Measurements from ENCODE around the gene B9D1. TPM values are rescaled to one million over a fixed set of nuclear protein-coding genes. Genes with fewer than 3 reads are reported as not detected.

Gene B9D1
- total RNA-seq, 1 experiment from 2014 or later, result 11.5 TPM

GRCh38 chr17:19365833-19366636 is 3.5 kb upstream of the B9D1 start:
- H3K27ac Mint-ChIP-seq (ENCODE audit: unreplicated experiment), result no peak overlapping the region
- Histone ChIP-seq H3K9me3 (no peaks in the 10 kb centered on the region), H3K36me3 (ENCODE audit: control insufficient read depth, insufficient read depth, low read length) (no peaks in the 10 kb centered on the region), H3K27me3 (replicated peaks; ENCODE audit: control insufficient read depth, insufficient read depth, low read length) (no peaks in the 10 kb centered on the region), H3K4me1 (peaks cover 11% of the 10 kb centered on the region), H3K4me3 (ENCODE audit: low read depth, low read length) (no peak overlapping the region)
- no peak for DNase-seq
- H3K36me3 Mint-ChIP-seq (ENCODE audit: insufficient read depth, unreplicated experiment), result no peaks in the 10 kb centered on the region
- TF ChIP-seq CTCF (IDR thresholded peaks at IDR 0.05; ENCODE audit: insufficient read depth in 1 of 2, low read depth in 1 of 2, low read length in 1 of 2, severe bottlenecking in 1 of 2, unreplicated experiment in 1 of 2), result no peak
- H3K4me3 Mint-ChIP-seq (ENCODE audit: unreplicated experiment), result no peak overlapping the region
- no peaks in the 10 kb centered on the region for H3K27me3 Mint-ChIP-seq (ENCODE audit: insufficient read depth, unreplicated experiment)
- ChIA-PET CTCF (no interaction called here), POLR2A (interaction anchor here (0.6 kb wide), 1 partner anchor 27 kb away, joined by 3 read pairs; no protein-coding TSS in a partner anchor)
- H3K9me3 Mint-ChIP-seq (ENCODE audit: unreplicated experiment), result no peaks in the 10 kb centered on the region
- peaks cover 6% of the 10 kb centered on the region for H3K4me1 Mint-ChIP-seq (ENCODE audit: low read depth, unreplicated experiment)
- intact Hi-C loops (cut with micrococcal nuclease; ENCODE audit: unreplicated experiment), result no loop called here
- no TSS peak for BruUV-seq (replicated peaks)

- H3K4me3 ChIP-seq (ENCODE audit: low read depth, low read length), result no peak overlapping the region
- Mint-ChIP-seq H3K36me3 (ENCODE audit: insufficient read depth, unreplicated experiment) (no peaks in the 10 kb centered on the region), H3K9me3 (ENCODE audit: unreplicated experiment) (no peaks in the 10 kb centered on the region), H3K4me1 (ENCODE audit: low read depth, unreplicated experiment) (peaks cover 6% of the 10 kb centered on the region), H3K27ac (ENCODE audit: unreplicated experiment) (no peak overlapping the region), H3K4me3 (ENCODE audit: unreplicated experiment) (no peak overlapping the region), H3K27me3 (ENCODE audit: insufficient read depth, unreplicated experiment) (no peaks in the 10 kb centered on the region)
- ChIA-PET CTCF (interaction anchor here (1.7 kb wide), 1 partner anchor 12 kb away, joined by 10 read pairs; the partner anchor contains the start of gene MAPK7), POLR2A (interaction anchor here (0.6 kb wide), 1 partner anchor 26 kb away, joined by 3 read pairs; no protein-coding TSS in a partner anchor)
- intact Hi-C loops (cut with micrococcal nuclease; ENCODE audit: unreplicated experiment), result no loop called here
- DNase-seq, result peak in 1 of 2 experiments; percentile 12
- H3K4me1 ChIP-seq, result peaks cover 11% of the 10 kb centered on the region
- no peaks in the 10 kb centered on the region for H3K9me3 ChIP-seq
- BruUV-seq (replicated peaks), result no TSS peak
- no peaks in the 10 kb centered on the region for H3K27me3 ChIP-seq (replicated peaks; ENCODE audit: control insufficient read depth, insufficient read depth, low read length)
- no peaks in the 10 kb centered on the region for H3K36me3 ChIP-seq (ENCODE audit: control insufficient read depth, insufficient read depth, low read length)
- TF ChIP-seq CTCF (IDR thresholded peaks at IDR 0.05; ENCODE audit: insufficient read depth in 1 of 2, low read depth in 1 of 2, low read length in 1 of 2, severe bottlenecking in 1 of 2, unreplicated experiment in 1 of 2), result no peak
These were observed 2.9 kb upstream of the B9D1 start for GRCh38 chr17:19365499-19365817.

GRCh38 chr17:19364699-19365498 is 2.4 kb upstream of the B9D1 start:
- Histone ChIP-seq H3K9me3 (no peaks in the 10 kb centered on the region), H3K27me3 (replicated peaks; ENCODE audit: control insufficient read depth, insufficient read depth, low read length) (no peaks in the 10 kb centered on the region), H3K4me3 (ENCODE audit: low read depth, low read length) (no peak overlapping the region), H3K36me3 (ENCODE audit: control insufficient read depth, insufficient read depth, low read length) (no peaks in the 10 kb centered on the region), H3K4me1 (peaks cover 11% of the 10 kb centered on the region)
- no peaks in the 10 kb centered on the region for H3K36me3 Mint-ChIP-seq (ENCODE audit: insufficient read depth, unreplicated experiment)
- POLR2A ChIA-PET, result interaction anchor here (0.6 to 1.2 kb wide), 2 partner anchors 13 to 25 kb away, joined by 3 to 5 read pairs; no protein-coding TSS in a partner anchor
- CTCF ChIA-PET, result interaction anchor here (0.9 to 1.7 kb wide), 2 partner anchors 13 to 82 kb away, joined by 4 to 10 read pairs; partner anchors contain the start of gene MAPK7
- no peak for TF ChIP-seq CTCF (IDR thresholded peaks at IDR 0.05; ENCODE audit: insufficient read depth in 1 of 2, low read depth in 1 of 2, low read length in 1 of 2, severe bottlenecking in 1 of 2, unreplicated experiment in 1 of 2)
- no peak for DNase-seq
- no peaks in the 10 kb centered on the region for H3K27me3 Mint-ChIP-seq (ENCODE audit: insufficient read depth, unreplicated experiment)
- H3K27ac Mint-ChIP-seq (ENCODE audit: unreplicated experiment), result no peak overlapping the region
- peaks cover 6% of the 10 kb centered on the region for H3K4me1 Mint-ChIP-seq (ENCODE audit: low read depth, unreplicated experiment)
- BruUV-seq (replicated peaks), result no TSS peak
- H3K9me3 Mint-ChIP-seq (ENCODE audit: unreplicated experiment), result no peaks in the 10 kb centered on the region
- intact Hi-C loops (cut with micrococcal nuclease; ENCODE audit: unreplicated experiment), result no loop called here
- no peak overlapping the region for H3K4me3 Mint-ChIP-seq (ENCODE audit: unreplicated experiment)

All from Caco-2 (cell line).